ENCODE measurements around the gene POC1A. TPM values are rescaled to one million over a fixed set of nuclear protein-coding genes. Genes with fewer than 3 reads are reported as not detected.

The POC1A gene
- total and polyA plus RNA-seq, 2 of the 8 experiments (the other 6 are each of a cell fraction or from before 2014, with no cell fraction given) = 35.7 to 39.2 TPM

DNA sequence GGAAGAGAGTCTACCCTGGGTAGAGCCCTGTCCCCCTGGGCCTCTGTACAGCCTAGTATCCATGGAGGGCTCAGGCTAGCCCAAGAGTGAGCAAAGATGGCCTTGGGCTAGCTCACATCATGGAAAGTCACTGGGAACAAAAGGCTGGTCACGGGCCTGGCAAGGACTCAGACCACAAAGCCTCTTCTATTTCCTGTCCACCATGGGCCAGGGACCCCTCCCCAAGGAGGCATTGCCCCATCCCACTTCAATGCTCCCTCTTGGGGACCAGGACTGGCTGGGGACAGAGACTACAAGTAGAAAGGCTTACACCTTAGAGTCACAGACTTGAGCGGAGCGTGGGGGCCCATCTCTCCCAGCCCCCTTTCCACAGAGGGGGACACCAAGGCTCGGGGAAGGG lies 114.8 kb downstream of the POC1A start:
- no peak overlapping the region for H3K23ac ChIP-seq (ENCODE audit: insufficient read length)
- H2BK5ac ChIP-seq (ENCODE audit: low read depth, low read length) = no peak overlapping the region
- H3K9me3 ChIP-seq (ENCODE audit: insufficient read depth in 2 of 2, low read depth in 1 of 2, low read length in 1 of 2) = no peaks in the 10 kb centered on the region
- no peak overlapping the region for H2BK20ac ChIP-seq (ENCODE audit: low read length)
- FAIRE-seq (no peak), DNase-seq (ENCODE audit: low read depth in 1 of 2, low spot score in 2 of 2) (no peak)
- H4K8ac ChIP-seq (ENCODE audit: extremely low read depth, insufficient read depth, low read length) = no peak overlapping the region
- TF ChIP-seq E2F6 (IDR thresholded peaks at IDR 0.05) (no peak), BCL11A (IDR thresholded peaks at IDR 0.05; ENCODE audit: low read depth in 2 of 2, low read length in 2 of 2) (no peak)
- H2BK12ac ChIP-seq (ENCODE audit: low read depth, low read length) = 0 out of 2 replicates have a peak overlapping the region, but pooled peaks have one; percentile 17
- POLR2A ChIA-PET (ENCODE audit: partially characterized antibody) = interaction anchor here (1.0 to 1.1 kb wide), 2 partner anchors 18 to 43 kb away, joined by 3 to 4 read pairs; partner anchors contain the start of gene RPL29
- H3K4me3 ChIP-seq (ENCODE audit: extremely low read depth in 1 of 4, insufficient read depth in 2 of 4, low read depth in 3 of 4, low read length in 4 of 4) = no peak overlapping the region
- no peak overlapping the region for H3K56ac ChIP-seq (replicated peaks; ENCODE audit: insufficient read length, low read depth, low read length)
- no peaks in the 10 kb centered on the region for H3K36me3 ChIP-seq (ENCODE audit: control insufficient read depth in 2 of 4, insufficient read depth in 4 of 4, low read length in 3 of 4)
- no peak overlapping the region for H3K4me2 ChIP-seq (ENCODE audit: insufficient read depth in 1 of 2, low read depth in 2 of 2, low read length in 2 of 2)
- H4K91ac ChIP-seq (replicated peaks; ENCODE audit: insufficient read length, low read length) = no peak overlapping the region
- no peaks in the 10 kb centered on the region for H3K79me2 ChIP-seq (ENCODE audit: control insufficient read depth in 1 of 2, insufficient read depth in 2 of 2, low read length in 2 of 2)
- H2AK5ac ChIP-seq (ENCODE audit: low read depth, low read length) = peak overlapping the region; percentile 53; the same call in 1 of the 2 replicates
- no peaks in the 10 kb centered on the region for H4K20me1 ChIP-seq (replicated peaks in 1 of 2; ENCODE audit: control insufficient read depth in 1 of 2, insufficient read depth in 2 of 2, low read length in 2 of 2)
- H3K27ac ChIP-seq (ENCODE audit: low read depth, low read length) = no peak overlapping the region
- 94% methylated on average over 4 of the region's 4 CpGs; no CpG with 5 or more reads in 1 of the 2 experiments for WGBS, 2 experiments (ENCODE audit: extremely low coverage in 1 of 2, insufficient coverage in 1 of 2, insufficient read length in 1 of 2, insufficient replicate concordance in 2 of 2, low coverage in 1 of 2, low lambda C conversion rate in 2 of 2, missing lambda C conversion rate in 1 of 2)
- no peaks in the 10 kb centered on the region for H3K79me1 ChIP-seq (ENCODE audit: low read depth, low read length)
- no peak overlapping the region for H4K5ac ChIP-seq (ENCODE audit: insufficient read length, low read depth, low read length)
- H3K18ac ChIP-seq (ENCODE audit: extremely low read depth, low read length) = no peak overlapping the region
- CTCF ChIA-PET (ENCODE audit: partially characterized antibody) = interaction anchor here (6.7 to 33.0 kb wide), 4 partner anchors 10 to 82 kb away, joined by 48 to 984 read pairs (median 142); partner anchors contain the start of gene DUSP7
- H2BK15ac ChIP-seq (ENCODE audit: low read length) = 0 out of 2 replicates have a peak overlapping the region, but pooled peaks have one; percentile 46
- no peak overlapping the region for H3K4ac ChIP-seq (replicated peaks; ENCODE audit: insufficient read length, low read depth, low read length)
- no peak overlapping the region for H3K14ac ChIP-seq (ENCODE audit: insufficient read length)
- H3K9ac ChIP-seq (replicated peaks in 1 of 4; ENCODE audit: extremely low read depth in 1 of 4, low read depth in 3 of 4, low read length in 3 of 4) = no peak overlapping the region
- H2AFZ ChIP-seq (ENCODE audit: low read length) = no peak overlapping the region
- H2BK120ac ChIP-seq (replicated peaks; ENCODE audit: low read depth, low read length) = no peak overlapping the region
- peaks cover 0 to 4% (median 1%) of the 10 kb centered on the region in 4 experiments; a peak in 2 of 7 replicates for H3K4me1 ChIP-seq (replicated peaks in 1 of 4; ENCODE audit: control insufficient read depth in 3 of 4, insufficient read depth in 4 of 4, low read length in 3 of 4)
- H3K23me2 ChIP-seq (ENCODE audit: low read depth, low read length) = no peaks in the 10 kb centered on the region
- no peaks in the 10 kb centered on the region for H3K27me3 ChIP-seq (replicated peaks in 1 of 4; ENCODE audit: control insufficient read depth in 3 of 4, extremely low read depth in 1 of 4, insufficient read depth in 3 of 4, low read length in 3 of 4)

Measured in H1 (cell line).